Measurements from ENCODE around the gene NOTO.
"Not testable (repeated sequence)": the region's sequence is repeated elsewhere in the genome, so short reads cannot be mapped to it uniquely, and the experiment has no call there.

The NOTO gene

GRCh38 chr2:73200281-73200680 is 2.1 kb upstream of the NOTO start:
- DNase-seq (ENCODE audit: low read depth): not testable (repeated sequence)

GRCh38 chr2:73203055-73203681 is 794 bp downstream of the NOTO start:
- no peak for DNase-seq (ENCODE audit: low read depth)

DNA sequence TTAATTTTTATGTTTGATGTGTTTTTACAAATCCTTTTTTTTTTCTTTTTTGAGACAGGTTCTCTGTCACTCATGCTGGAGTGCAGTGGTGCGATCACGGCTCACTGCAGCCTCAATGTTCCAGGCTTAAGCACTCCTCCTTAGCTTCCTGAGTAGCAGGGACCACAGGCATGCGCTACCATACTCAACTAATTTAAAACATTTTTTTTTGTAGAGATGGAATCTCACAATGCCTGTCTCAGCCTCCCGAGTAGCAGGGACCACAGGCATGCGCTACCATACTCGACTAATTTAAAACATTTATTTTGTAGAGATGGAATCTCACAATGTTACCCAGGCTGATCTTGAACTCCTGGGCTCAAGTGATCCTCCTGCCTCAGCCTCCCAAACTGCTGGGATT is 3.2 kb downstream of the NOTO start:
- no peak for DNase-seq (ENCODE audit: low read depth)

- DNase-seq (ENCODE audit: low read depth): no peak
Observed at GRCh38 chr2:73208258-73208657, 5.9 kb downstream of the NOTO start.

DNA sequence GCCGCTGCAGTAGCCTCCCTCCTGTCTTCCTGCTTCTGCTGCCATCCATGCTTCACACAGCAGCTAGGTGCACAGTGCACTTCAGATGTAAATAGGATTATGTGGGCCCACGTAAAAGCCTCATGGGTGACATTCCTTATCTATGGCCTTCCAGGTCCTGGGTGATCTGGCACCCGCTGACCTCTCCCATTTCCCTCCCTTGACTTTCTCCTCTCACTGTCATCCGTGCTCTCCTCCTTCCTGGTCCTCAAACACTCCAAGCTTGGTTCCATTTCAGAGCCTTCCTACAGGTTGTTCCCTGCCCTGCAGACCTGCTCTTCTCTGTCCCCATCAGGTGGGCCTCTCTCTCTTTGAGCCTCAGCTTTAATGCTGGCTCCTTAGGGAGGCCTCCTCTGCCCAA is 7.6 kb downstream of the NOTO start:
- no peak for DNase-seq (ENCODE audit: low read depth)

DNA sequence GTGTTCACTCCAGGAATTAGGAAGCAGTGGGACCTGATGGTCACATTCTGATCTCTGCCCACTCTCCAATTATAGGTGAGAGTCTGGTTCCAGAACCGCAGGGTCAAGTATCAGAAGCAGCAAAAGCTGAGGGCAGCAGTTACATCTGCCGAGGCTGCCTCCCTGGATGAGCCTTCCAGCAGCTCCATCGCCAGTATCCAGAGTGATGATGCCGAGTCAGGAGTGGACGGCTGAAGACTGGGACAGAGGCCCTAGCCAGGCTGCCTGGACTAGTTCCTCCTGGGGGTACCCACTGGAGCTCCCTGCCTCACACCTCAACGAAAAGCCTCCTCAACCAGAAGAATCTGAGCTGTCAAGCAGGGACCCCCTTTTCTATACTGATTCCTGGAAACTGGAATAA is 8.3 kb downstream of the NOTO start:
- no peak for DNase-seq (ENCODE audit: low read depth)

DNA sequence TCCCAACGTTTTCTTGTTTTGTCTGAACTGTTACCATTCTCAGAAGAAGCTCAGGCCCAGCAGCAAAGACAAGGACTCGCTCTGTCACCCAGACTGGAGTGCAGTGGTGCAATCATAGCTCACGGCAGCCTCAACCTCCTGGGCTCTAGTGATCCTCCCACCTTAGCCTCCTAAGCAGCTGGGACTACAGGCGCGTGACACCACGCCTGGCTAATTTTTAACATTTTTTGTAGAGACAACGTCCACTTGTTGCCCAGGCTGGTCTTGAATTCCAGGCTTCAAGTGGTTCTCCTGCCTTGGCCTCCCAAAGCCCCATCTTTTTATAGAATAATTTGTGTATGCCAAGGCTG is 9.7 kb downstream of the NOTO start:
- no peak for DNase-seq (ENCODE audit: low read depth)

DNA sequence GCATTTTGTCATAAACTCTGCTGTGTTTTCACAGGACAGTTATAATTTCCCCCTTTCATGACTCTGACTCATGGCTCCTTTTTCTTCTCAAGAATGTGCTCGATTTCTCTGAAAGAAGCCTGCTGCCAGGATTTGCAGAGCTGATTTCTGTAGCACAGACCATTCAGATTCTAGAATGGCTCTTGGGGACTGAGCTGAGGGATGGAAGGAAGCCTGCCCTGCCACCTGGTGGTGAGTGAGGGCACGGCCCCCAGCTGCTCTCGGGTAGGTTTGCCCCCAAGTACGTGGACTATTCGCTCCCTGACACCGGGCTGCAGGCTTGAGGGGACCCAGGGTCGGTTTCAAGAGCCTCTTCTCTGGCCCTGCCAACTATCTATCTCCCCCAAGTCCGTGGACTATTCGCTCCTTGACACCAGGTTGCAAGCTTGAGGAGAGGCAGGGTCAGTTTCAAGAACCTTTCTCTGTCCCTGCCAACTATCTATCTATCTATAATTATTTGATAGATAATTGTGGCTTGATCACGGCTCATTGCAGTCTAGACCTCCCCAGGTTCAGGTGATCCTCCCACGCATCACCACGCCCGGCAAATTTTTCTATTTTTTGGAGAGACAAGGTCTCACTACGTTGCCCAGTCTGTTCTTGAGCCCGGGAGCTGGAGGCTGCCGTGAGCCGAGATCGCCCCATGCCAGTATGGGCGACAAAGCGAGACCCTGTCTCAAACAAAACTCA is 10.2 kb downstream of the NOTO start:
- DNase-seq (ENCODE audit: low read depth): peak; percentile 67

- peak; percentile 88 for DNase-seq (ENCODE audit: low read depth)
Observed at GRCh38 chr2:73214120-73215035, 12.0 kb downstream of the NOTO start, which contains the start of gene SMYD5. Gene SMYD5 (plus strand): TSS chr2:73214245. CDS start chr2:73214267, 22 bp downstream.

DNA sequence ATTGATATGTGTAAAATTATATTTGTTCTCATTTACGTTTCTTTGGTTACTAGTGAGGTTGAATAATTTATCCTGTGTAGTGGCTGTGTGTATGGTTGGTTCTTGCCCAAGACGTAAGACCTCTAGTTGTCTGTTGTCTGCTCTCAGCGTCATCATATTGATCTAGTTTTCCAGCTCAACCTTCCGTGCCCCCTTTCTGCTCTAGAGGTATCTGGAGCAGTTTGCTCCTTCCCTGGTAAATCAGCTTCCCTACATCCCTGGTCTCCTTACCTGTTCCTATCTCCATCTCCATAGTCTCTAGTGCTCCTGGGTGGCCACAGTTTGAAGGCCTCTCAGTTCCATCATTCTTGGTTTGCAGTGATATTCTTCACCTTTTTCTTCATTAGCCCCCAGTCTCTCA is 12.9 kb downstream of the NOTO start:
- no peak for DNase-seq (ENCODE audit: low read depth)

DNA sequence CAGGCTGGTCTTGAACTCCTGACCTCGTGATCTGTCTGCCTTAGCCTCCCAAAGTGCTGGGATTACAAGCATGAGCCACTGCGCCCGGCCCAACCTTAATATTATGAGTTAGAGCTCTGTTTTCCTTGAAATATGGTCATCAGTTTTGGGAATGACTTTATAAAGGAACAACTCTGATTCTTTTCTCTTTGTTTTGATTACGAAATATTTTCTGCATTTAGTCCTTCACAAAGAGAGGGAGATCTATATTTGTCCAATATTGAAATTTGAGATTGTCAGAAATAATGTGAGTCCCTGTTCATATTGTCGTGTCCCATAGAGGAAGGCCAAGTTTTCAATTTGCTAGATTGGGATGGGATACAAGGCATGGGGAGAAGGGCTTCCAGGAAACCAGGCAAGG is 14.8 kb downstream of the NOTO start:
- no peak for DNase-seq (ENCODE audit: low read depth)

- DNase-seq (ENCODE audit: low read depth): no peak
Observed at GRCh38 chr2:73217826-73218225, 15.5 kb downstream of the NOTO start.

GRCh38 chr2:73218298-73218697 is 15.9 kb downstream of the NOTO start:
- no peak for DNase-seq (ENCODE audit: low read depth)

- no peak for DNase-seq (ENCODE audit: low read depth)
Observed at GRCh38 chr2:73223821-73224220, 21.4 kb downstream of the NOTO start.

- DNase-seq (ENCODE audit: low read depth): no peak
Observed at GRCh38 chr2:73225513-73226360, 23.4 kb downstream of the NOTO start.

GRCh38 chr2:73227086-73227485 is 24.7 kb downstream of the NOTO start:
- DNase-seq (ENCODE audit: low read depth): no peak

- no peak for DNase-seq (ENCODE audit: low read depth)
Observed at GRCh38 chr2:73228631-73229030, 26.3 kb downstream of the NOTO start.

GRCh38 chr2:73232403-73233153 is 30.2 kb downstream of the NOTO start:
- DNase-seq (ENCODE audit: low read depth): no peak

DNA sequence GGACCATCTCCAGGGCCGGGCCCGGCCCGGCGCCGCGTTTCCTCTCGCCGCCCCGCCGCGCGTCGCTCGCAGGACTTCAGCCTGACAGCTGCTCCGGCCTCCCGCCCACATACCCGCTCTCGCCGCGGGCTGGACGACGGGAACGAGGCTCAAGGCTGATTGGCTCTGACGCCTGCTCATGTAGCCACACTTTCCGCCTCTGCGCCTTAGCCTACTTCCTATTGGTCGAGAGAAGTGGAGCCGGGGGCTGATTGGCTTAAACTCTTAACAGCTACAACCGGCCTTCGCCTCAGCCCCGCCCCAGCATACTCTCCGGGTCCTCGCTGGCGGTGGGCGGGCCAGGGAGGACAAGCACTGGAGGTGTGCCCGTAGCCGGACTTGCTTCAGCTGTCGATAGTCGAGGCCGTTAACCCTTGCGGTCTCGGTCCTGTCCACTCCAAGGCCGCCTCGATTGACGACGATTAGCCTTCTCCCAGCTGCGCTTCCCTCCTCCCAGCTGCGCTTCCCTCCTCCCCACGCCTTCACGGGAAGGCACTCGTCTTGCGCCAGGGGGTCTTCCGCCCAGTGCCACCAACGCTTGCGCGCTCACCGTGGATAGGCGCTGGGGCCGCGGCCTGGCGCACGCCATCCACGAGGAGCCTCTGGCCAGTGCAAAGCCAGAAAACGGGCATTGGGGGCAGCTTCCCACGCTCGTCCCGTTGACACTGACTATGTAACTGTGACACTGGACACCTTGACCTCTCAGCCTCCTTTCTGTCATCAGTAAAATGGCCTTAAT is 31.0 kb downstream of the NOTO start, which contains the start of gene PRADC1:
Gene PRADC1 (minus strand): TSS at position 86 of the 778 bp plus-strand sequence. CDS start 79 bp downstream, at position 7.
- peak; percentile 90 for DNase-seq (ENCODE audit: low read depth)

Measured in activated T-cell treated with anti-CD3 and anti-CD28 coated beads for 24 hours (primary cell).